HG03432 (cell line): ENCODE results near the gene YBX2.
"Not testable (repeated sequence)": the region's sequence is repeated elsewhere in the genome, so short reads cannot be mapped to it uniquely, and the experiment has no call there.

Source experiments
- ATAC-seq: cut with Tn5 transposase; IDR thresholded peaks from one replicate; pipeline ENCODE4 v1.9.1; 2021; ENCODE audit warnings: mild to moderate bottlenecking, moderate library complexity; ENCODE audit not compliant: unreplicated experiment

YBX2 gene

DNA sequence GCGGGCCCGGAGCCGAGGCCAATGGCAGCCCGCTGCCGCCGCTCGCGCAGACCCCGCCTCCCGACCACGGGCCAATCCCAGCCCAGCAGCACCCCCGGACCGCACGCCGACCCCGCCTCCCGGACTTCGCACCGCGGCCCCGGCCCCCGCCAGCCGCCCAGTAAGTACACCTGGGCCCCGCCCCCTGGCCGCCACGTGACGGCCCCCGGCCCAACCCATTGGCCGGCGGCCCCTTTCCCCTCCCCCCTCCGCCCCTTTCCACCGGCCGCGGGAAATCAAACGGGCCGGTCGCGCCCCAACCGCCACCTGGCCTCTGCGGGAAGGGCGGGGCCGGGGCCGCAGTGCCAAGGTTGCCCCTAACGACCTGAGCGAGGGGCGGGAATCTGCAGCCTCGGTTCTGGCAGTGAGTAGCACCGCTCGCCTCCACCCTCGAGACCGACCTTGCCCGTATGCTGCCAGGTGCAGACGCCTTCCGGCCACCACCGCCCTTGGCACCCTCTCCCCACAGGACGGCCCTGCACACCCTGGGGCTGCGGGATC, at the start of gene YBX2:
TSS of gene YBX2 (minus strand) at position 26 of the 540 bp plus-strand sequence. CDS start 139 bp downstream, outside the sequence.
- no peak for ATAC-seq

DNA sequence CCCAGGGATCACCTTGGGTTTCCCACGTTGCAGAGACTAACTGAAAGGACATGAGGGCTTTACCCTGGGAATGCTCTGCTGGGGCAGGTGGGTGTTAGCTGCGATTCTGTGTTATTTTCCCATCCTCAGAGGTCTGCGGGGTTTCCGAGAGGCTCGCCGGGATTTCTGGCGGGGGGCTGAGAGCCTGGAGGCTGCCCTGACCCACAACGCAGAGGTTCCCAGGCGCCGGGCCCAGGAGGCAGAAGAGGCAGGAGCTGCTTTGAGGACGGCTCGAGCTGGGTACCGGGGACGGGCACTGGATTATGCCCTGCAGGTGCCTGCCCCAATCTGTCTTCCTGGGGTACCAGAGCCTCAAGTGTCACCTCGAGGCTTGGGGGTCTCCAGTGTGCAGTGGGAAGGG, 48.8 kb upstream of the YBX2 start:
- ATAC-seq, result no peak

DNA sequence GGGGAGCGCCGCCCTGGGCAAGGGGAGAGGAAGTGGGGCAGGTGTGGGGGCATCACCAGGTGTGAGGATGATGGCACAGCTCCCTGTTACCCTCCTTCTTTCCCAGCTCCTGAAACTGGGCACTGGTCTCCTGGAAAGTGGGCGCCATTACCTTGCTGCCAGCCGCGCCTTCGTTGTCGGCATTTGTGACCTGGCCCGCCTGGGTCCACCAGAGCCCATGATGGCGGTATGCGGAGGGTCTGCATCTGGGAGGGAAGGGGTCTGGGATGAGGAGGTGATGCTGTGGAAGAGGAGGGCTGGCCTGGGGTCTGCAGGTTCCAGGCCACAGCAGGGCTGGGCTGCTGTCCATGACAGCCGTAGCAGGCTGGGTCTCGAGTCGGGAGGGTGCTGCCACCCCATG, 47.4 kb upstream of the YBX2 start:
- no peak for ATAC-seq

DNA sequence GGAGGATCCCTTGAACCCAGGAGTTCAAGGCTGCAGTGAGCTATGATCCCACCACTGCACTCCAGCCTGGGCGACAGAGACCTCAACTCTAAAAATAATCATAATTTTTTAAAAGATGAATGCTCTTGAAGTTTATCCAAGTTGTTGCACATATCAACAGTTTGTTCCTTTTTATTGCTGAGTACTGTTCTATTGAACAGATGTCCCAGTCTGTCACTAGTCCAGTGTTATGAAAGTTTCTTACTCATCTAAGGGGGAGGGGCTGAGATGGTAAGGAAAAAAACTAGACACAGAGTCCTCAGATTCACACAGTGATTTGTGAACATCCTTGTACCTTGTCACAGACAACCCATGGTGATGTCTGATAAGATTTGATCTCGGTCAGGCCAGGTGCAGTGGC, 45.7 kb upstream of the YBX2 start:
- no peak for ATAC-seq

DNA sequence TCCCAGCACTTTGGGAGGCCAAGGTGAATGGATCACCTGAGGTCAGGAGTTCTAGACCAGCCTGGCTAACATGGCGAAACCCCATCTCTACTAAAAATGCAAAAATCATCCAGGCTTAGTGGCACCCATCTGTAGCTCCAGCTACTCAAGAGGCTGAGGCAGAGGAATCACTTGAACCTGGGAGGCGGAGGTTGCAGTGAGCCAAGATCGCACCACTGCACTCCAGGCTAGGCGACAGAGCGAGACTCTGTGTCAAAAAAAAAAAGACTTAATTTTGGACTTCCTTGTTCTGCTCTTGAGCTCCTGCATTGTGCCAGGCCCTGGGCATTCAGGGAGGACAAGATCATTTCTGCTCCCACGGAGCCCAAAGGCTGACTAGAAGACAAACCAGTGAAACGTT, 43.2 kb upstream of the YBX2 start:
- ATAC-seq, result not testable (repeated sequence)

DNA sequence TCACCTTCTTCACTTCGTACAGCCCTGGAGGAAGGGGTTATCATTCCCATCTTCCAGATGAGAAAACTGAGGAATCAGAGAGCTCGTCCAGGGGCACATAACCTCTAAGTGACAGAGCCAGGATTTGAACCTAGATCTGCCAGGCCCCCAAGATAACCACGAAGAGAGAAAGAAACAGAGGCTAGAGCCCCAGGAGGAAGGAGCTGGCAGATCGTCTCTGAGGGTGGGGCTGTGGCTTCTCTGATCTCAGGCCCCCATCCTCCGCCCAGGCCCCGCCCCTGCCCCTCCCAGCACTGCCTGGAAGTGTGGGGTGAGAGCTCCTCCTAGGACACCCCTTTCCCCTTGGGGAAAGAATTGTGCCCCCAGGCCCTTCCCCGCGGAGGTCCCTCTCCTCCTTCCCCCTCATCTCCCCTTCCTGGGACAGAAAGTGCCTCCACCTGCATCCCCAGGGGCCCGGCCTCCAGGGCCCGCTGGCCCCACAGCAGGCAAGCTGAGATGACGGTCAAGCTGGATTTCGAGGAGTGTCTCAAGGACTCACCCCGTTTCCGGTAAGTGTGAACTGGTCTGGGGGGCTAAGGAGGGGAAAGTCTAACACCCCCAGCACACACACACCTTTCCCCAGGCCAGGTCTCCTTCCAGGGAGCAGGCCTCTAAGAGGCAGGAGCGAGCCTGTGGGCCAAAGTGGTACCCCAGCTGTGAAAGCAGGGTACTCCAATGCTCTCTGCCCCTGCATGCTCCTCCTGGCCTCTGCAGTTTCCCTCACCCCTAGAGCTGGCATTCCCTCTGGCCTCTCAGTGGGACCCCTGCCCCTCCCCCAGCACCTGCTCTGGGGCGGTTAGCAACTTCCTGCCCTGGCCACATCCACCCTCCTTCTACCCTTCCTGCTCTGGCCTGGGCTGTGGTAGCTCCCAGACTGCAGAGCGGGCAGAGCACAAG, 42.1 kb upstream of the YBX2 start, which contains the start of gene ACAP1:
TSS of gene ACAP1 (plus strand) at position 290 of the 936 bp plus-strand sequence. CDS start at position 496, 206 bp downstream.
- peak; percentile 65 for ATAC-seq

DNA sequence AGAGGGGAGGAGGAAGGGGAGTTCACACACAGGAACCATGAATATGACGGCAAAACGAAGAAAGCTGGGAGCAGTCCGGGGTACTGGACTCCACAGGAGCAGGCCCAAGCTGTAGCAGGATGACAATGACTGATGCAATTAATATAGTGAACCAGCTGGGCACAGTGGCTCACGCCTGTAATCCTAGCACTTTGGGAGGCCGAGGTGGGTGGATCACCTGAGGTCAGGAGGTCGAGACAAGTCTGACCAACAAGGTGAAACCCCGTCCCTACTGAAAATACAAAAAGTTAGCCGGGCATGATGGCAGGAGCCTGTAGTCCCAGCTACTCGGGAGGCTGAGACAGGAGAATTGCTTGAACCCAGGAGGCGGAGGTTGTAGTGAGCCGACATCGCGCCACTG, 41.3 kb upstream of the YBX2 start:
- ATAC-seq, result not testable (repeated sequence)

DNA sequence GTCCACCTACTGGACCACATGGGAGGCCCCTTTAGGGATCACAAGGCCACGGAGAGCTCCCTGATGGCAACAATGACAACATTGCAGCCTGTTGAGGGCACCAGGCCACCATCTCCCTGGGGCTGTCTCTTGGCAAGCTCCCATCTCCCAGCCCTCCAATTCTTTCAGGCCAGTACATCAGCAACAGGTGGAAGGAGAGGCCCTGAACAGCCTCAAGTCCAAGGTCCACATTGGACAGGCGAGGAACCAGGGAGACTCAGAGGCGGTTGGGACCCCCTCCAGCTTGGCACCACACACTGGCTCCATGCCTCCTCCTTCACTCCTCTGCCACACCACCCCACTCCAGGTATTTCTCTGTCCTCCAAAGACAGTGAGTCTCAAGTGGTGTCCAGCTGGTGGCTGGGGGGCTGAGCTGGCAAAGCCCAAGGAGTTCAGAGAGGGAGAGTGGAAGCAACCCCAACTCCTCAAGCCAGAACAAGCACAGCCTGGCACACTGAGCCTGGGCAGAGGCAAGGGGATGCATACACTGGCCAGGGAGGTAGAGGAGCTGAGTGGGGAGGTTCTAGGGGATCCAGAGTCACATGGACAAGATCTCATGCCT, 40.6 kb upstream of the YBX2 start:
- no peak for ATAC-seq

DNA sequence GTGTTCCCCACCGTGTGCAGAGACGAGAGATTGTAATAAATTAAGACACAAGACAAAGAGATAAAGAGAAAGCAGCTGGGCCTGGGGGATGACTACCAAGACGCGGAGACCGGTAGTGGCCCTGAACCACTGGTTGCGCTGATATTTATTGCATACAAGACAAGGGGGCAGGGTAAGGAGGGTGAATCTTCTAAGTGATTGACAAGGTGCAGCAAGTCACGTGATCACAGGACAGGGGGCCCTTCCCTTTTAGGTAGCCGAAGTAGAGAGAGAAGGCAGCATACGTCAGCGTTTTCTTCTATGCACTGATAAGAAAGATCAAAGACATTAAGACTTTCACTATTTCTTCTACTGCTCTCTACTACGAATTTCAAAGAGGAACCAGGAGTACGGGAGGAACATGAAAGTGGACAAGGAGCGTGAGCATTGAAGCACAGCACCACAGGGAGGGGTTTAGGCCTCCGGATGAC, 38.2 kb upstream of the YBX2 start:
- ATAC-seq, result not testable (repeated sequence)

DNA sequence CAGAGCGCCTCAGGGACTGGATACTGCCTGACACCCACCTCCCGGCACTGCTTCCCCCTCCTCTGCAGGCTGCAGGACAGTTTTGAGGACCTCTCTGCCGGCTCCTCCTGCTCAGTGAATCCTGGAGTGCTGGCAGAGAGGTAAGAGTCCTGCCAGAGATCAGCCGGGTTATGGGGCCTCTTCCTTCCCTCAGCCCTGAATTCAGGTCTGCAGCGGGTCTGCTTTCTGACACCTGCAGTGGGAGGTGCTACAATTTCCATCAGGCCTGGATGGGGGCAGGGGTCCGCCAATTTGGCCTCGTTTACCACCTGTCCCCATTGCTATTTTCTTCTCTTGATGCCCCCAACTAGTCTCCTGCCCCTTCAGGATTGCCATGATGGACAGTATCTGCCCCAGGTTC, 37.7 kb upstream of the YBX2 start:
- ATAC-seq, result no peak

DNA sequence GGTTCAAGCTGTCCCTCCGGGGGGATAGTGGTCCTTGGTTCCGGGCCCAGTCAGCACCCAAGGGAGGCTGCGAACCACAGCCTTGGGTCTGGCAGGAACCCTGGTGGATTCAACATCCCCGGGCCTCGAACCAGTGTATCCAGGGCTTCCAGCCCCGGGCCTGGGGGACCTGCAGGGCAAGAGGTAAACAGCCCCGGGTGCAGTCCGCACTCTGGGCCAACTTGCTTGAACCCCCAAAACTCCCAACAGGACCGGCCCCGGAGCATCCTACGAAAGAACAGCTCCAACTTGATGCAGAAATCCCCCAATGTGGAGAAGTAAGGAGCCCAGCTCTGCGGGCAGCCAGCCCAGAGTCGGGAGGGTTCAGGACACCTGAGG, 36.2 kb upstream of the YBX2 start:
- no peak for ATAC-seq

DNA sequence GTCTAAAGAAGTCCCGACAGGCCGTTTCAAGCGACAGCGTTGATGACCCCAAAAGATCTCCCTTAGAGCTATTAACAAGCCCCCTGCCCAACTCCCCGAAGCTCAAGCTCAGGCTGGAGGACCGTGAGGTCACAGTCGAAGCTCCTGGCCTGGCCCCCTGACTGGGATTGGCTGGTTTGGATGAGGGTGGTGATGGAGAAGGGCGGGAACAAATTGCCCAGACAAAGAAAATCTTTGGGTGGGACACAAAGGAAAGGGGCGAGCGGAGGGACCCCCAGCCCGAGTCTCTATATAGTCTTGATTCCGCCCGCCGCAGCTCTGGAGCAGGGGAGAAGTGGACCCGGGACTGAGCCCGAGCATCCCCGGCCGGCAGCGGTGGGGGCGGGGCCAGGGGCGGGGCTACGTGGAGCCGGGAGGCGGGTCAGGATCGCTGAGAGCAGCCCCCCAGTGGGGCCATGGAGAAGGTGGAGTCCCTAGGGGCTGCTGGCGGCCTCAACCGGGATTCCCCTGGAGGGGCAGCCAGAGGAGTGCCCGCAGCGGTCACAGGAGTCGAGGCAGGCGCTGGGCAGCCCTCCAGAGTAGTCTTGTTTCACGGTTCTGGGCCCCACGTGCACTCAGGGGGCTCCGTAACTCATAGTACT, 35.7 kb upstream of the YBX2 start:
- peak; percentile 44 for ATAC-seq

DNA sequence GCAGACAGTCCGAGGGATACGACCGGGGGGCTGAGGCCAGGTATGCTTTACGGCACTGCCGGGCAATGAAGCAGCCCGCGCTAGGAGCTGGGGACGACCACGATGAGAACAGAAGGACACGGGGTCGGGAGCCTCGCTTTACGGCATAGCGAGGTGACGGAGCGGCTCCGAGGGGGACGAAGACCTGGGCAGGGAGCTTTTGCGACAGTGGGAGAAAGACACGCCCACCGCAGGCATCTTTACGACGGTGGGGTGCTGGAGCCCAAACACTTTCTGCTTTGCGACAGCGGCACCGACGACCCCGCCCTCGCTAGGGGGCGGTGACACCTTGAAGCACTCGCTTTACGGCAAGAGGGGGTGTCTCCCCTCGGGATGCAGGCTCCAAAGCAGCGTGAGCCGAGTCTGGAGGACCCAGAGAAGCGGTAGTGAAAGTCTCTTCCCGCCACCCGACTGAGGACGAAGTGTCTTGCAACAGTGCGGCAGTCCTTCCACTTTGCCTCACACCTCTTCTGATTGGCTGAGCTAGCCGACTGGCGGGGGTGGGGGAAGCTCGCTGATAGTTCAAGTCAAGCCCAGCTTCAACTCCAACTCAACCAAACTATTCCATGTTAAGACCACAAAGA, 35.0 kb upstream of the YBX2 start:
- ATAC-seq, result peak; percentile 61

DNA sequence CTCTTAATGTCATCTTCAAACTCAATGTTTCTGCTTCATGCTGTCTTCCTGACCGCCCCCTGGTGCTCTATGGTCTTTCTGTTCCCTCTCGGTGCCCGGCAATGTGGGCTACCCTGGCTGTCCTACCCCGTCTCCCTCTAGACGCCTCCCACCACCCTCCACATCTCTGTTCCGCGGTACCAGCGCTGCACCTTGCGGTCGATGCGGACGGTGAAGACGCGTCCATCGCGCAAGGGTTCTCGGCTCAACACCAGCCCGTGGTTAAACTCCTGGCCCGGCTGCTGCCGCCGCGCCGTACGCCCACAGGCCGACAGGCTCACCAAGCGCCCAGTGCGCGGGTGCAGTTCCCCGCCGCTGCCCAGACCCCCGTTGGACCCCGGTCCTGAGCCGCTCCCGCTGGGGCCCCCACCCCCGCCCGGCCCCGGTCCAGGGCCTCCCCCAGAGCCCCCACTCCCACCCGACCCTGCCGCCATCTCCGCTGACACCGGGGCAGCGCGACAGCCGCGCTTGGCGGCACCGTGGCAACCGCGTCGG, 34.5 kb upstream of the YBX2 start, which contains the start of gene NEURL4:
TSS of gene NEURL4 (minus strand) at position 496 of the 534 bp plus-strand sequence. CDS start at position 473, 23 bp downstream.
- peak; percentile 16 for ATAC-seq

DNA sequence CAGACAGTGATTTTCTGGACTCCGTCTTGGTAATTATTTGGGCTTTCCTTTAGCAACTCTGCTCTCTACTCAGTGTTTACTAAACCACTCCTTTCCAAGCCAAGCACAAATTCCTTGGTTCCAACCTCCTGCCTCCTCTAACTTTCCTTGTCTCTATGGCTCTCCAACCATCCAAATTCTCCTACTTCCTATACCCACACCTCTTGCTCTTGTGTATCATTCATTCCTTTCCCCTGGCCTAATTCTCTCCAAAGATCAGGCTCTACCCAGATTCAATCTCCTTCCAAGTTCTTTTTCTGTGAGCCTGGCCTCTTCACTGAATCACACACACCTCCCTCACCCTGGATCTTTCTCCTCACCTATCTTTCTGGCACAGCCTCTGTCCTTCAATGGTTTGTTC, 33.6 kb upstream of the YBX2 start:
- ATAC-seq, result no peak

DNA sequence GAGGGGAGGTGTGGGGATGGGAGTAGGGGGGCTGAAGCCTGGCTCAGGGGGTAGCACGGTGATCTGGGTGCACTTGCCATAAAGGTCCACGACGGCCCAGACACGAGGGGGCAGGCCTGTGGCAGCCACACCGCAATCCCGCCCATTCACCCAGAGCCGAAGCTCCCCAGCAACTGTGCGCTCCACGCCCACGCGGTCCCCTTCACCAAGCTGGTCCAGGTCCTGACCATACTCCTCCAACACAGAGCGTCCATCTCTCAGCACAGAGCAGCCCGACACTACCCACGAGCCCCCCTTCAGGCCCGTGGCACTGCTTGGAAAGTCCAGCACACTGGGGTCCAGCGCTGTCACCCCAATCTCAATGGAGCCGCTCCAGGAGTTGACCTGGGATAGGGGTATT, 33.1 kb upstream of the YBX2 start:
- ATAC-seq, result no peak

DNA sequence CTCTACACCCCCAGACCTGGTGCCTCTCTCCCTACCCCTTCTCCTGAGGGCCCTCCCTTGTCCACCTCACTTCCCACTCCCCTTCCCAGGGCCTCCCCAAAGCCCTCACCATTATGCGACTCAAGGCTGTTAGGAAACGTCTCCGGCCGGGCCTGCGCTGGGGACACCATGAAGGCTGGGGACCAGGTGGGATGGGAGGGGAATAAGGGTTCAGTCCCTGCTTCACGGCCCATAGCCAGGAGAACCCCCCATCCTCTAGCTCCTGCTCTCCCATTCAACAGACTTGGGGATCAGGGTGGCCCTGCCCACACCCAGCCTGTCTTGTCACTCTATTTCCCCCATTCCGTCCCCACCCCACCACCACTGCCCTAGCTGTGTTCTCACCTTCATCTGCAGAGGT, 32.6 kb upstream of the YBX2 start:
- no peak for ATAC-seq

DNA sequence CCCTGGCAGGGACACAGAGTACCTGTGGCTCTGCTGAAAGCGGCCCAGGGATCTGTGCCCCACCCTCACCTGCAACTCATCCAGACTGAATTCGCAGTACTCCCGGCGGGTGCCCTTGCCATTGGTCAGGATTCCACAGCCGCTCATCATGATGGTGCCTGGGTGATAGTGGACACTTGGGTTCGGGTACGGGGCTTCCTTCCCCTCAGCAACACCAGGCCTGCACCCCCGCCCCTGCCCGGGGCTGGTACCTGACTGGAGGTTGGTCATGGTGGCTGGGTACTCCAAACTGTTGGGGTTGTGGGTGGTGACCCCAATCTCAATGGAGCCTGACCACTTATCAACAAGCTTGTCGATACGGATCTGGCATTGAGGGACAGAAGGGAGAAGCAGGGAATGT, 31.7 kb upstream of the YBX2 start:
- no peak for ATAC-seq

DNA sequence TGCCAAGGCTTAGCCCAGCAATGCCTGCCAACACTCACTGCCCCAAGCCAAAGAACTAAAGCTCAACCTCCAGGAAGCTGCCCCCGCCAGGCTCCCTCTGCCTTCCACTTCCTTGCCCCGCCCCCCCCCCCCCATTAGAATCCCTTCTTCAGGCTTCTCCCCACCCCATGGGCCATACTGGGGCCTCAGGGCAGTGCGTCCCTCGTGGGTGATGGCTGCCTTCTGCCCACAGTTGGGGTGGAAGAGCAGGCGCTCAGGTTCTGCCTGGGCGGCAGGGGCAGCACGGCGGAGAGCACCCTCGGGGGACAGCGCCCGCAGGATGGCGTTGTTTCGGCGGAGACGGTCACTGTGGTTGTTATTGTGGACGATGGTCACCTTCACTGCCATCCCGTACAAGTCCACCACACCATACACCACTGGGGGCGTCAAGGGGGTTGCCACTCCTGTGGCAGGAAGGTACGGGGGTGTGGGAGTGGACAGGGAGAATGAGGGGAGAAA, 30.6 kb upstream of the YBX2 start:
- ATAC-seq, result no peak

DNA sequence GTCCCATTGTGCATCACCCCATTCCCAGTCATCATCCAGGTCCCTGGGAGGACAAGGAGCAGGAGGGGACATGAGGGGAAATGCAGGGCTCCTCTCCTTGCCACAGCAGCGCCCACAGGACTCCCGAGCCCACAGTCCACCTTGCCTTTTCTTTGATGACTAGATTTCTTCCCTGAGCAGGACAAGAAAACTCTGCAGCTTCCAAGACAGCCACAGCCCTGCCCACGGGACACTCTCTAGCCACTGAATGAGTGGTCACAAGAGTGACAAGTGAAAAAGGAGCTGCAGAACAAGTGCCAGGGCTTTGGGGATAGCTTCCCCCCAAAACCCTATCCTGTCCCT, 30.0 kb upstream of the YBX2 start:
- no peak for ATAC-seq
